ENCODE results near the gene PRELP. TPM values are rescaled to one million over a fixed set of nuclear protein-coding genes. Genes with fewer than 3 reads are reported as not detected.

PRELP gene
- total RNA-seq (2014; rRNA removed; shearing (Covaris generic)), result not detected in 2 replicates

GRCh38 chr1:203475012-203475981, at the start of gene PRELP:
PRELP (plus strand) TSS chr1:203475806; CDS start chr1:203483185, 7,379 bp downstream.

GRCh38 chr1:203493901-203494300, 18.3 kb downstream of the PRELP start, which contains the start of gene OPTC:
OPTC (plus strand) TSS chr1:203494153; CDS start chr1:203496006, 1,853 bp downstream.

Other genes starting within 250 kb of the PRELP start
- gene CHIT1, start 246.1 kb upstream of the PRELP start, total RNA-seq (2014; rRNA removed; shearing (Covaris generic)), result 0.03 TPM in 1 of 2 replicates, not detected in the other
- 7.2 and 10.0 TPM in 2 replicates for gene BTG2, start 170.3 kb upstream of the PRELP start, total RNA-seq (2014; rRNA removed; shearing (Covaris generic))
- not detected in 2 replicates for gene FMOD, start 124.7 kb upstream of the PRELP start, total RNA-seq (2014; rRNA removed; shearing (Covaris generic))
- not detected in 2 replicates for gene OPTC, start 18.3 kb downstream of the PRELP start, total RNA-seq (2014; rRNA removed; shearing (Covaris generic))
- 44.5 and 47.2 TPM in 2 replicates for gene ATP2B4, start 151.0 kb downstream of the PRELP start, total RNA-seq (2014; rRNA removed; shearing (Covaris generic))